Astrocyte of the cerebellum (primary cell): ENCODE data around the gene CYP2J2.
"Not testable (repeated sequence)": the region's sequence is repeated elsewhere in the genome, so short reads cannot be mapped to it uniquely, and the experiment has no call there.

Experiments
- DNase-seq: peaks from one replicate; pipeline ENCODE4 v3.0.0-alpha.2; 2011; ENCODE audit warnings: low read depth
- H3K4me3 ChIP-seq: 2 replicates; pipeline ENCODE4 v1.5.1; 2011; ENCODE audit warnings: mild to moderate bottlenecking, low read depth, low read length, moderate library complexity
- in situ Hi-C: cut with HindIII; loops from 2 replicates; pipeline ENCODE4 v1.10.0; 2017; ENCODE audit warnings: low sequenced_read_pairs
- TF ChIP-seq, protein P1 (sequence below): IDR thresholded peaks from 2 replicates; pipeline ENCODE4 v1.5.1; 2012; ENCODE audit warnings: low read length, low read depth, moderate library complexity, mild to moderate bottlenecking; ENCODE audit errors: missing control alignments

Gene CYP2J2

DNA sequence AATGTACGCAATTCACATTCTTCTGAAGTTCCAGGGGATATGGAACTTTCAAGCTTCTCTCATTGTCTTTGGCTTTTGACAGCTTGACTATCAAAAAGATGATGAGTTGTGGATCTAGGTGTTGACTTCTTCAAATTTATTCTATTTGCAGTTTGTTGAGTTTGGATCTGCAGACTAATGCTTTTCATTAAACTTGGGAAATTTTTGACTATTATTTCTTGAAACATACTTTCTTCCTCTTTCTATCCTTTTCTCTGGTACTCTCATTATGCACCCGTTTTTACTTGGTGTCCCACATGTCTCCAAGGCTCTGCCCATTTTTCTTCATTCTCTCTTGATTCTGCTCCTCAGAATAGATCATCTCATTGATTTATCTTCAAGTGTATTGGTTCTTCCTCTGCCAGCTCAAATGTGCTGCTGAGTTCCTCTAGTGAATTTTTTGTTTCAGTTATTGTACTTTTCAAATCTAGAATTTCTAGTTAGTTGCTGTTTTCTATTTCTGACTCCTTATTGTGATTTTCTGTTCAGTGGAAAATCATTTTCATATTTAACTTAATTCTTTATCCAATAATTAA is 49.4 kb downstream of the CYP2J2 start:
- in situ Hi-C loops = no loop called here
- DNase-seq = no peak
- H3K4me3 ChIP-seq = no peak overlapping the region
- TF ChIP-seq, protein P1, sequence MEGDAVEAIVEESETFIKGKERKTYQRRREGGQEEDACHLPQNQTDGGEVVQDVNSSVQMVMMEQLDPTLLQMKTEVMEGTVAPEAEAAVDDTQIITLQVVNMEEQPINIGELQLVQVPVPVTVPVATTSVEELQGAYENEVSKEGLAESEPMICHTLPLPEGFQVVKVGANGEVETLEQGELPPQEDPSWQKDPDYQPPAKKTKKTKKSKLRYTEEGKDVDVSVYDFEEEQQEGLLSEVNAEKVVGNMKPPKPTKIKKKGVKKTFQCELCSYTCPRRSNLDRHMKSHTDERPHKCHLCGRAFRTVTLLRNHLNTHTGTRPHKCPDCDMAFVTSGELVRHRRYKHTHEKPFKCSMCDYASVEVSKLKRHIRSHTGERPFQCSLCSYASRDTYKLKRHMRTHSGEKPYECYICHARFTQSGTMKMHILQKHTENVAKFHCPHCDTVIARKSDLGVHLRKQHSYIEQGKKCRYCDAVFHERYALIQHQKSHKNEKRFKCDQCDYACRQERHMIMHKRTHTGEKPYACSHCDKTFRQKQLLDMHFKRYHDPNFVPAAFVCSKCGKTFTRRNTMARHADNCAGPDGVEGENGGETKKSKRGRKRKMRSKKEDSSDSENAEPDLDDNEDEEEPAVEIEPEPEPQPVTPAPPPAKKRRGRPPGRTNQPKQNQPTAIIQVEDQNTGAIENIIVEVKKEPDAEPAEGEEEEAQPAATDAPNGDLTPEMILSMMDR = no peak

DNA sequence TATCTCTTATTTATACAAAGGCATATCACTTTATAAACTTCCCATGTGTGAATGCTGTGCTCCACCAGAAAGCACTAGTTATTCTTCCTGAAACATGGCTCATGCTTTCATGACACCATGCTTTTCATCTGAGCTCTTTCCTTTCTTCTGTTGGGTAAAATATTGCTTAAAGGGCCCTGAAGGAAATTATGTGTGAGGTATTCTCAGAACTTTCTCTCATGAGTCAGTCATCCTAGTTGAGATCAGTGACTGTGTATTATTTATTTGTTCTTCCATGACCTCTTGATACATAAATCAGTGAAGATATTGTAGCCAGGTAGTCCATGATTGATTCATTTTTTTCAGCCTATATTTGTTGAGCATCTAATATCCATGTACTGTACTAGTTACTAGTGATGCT is 54.8 kb downstream of the CYP2J2 start:
- in situ Hi-C loops = no loop called here
- no peak for DNase-seq
- TF ChIP-seq, protein P1 = no peak
- no peak overlapping the region for H3K4me3 ChIP-seq

GRCh38 chr1:59866462-59866861 is 60.1 kb downstream of the CYP2J2 start:
- in situ Hi-C loops = no loop called here
- TF ChIP-seq, protein P1 = no peak

GRCh38 chr1:59857679-59858354 is 68.8 kb downstream of the CYP2J2 start:
- TF ChIP-seq, protein P1 = no peak
- no peak overlapping the region for H3K4me3 ChIP-seq
- in situ Hi-C loops = no loop called here
- DNase-seq = no peak

More at GRCh38 chr1:59866462-59866861, 60.1 kb downstream of the CYP2J2 start:
- no peak overlapping the region for H3K4me3 ChIP-seq
- no peak for DNase-seq

- in situ Hi-C loops = no loop called here
- no peak for DNase-seq
- no peak overlapping the region for H3K4me3 ChIP-seq
- TF ChIP-seq, protein P1 = no peak
These were observed 69.7 kb downstream of the CYP2J2 start for GRCh38 chr1:59856725-59857338.

GRCh38 chr1:59855297-59855696 is 71.3 kb downstream of the CYP2J2 start:
- H3K4me3 ChIP-seq, in situ Hi-C loops, DNase-seq: not testable (repeated sequence)

GRCh38 chr1:59852117-59852516 is 74.5 kb downstream of the CYP2J2 start:
- H3K4me3 ChIP-seq = no peak overlapping the region
- no peak for DNase-seq
- in situ Hi-C loops = no loop called here
- TF ChIP-seq, protein P1 = no peak
